ENCODE data around the gene PADI2. TPM values are rescaled to one million over a fixed set of nuclear protein-coding genes. Genes with fewer than 3 reads are reported as not detected.

Gene PADI2
- polyA plus RNA-seq, 1 donor (not counting 4 experiments of a cell fraction or from before 2014, with no cell fraction given), result 0.13 TPM

GRCh38 chr1:17032741-17033140, 86.5 kb downstream of the PADI2 start:
- no peak for DNase-seq (ENCODE audit: low read depth, low spot score)
- H3K27me3 ChIP-seq (ENCODE audit: control insufficient read depth, extremely low read depth, insufficient read depth, low read length), result no peaks in the 10 kb centered on the region
- peaks cover 16 to 24% of the 10 kb centered on the region in 2 experiments for H3K36me3 ChIP-seq (ENCODE audit: control insufficient read depth in 2 of 2, extremely low read depth in 1 of 2, insufficient read depth in 2 of 2, low read length in 2 of 2)
- no peak for FAIRE-seq
- no peak overlapping the region for H3K4me3 ChIP-seq (ENCODE audit: control insufficient read depth in 2 of 3, extremely low read depth in 1 of 3, insufficient read depth in 2 of 3, low read depth in 1 of 3, low read length in 3 of 3)
- H3K9me1 ChIP-seq (ENCODE audit: control insufficient read depth, extremely low read depth, insufficient read depth, low read length), result no peaks in the 10 kb centered on the region
- dilution Hi-C loops (cut with MboI; ENCODE audit: extremely low pct_ligation_motif_present, low sequenced_read_pairs), result no loop called here
- no peak overlapping the region for H3K9ac ChIP-seq (ENCODE audit: control insufficient read depth, extremely low read depth, insufficient read depth, low read length)
- H3K27ac ChIP-seq (ENCODE audit: control insufficient read depth, insufficient read depth, low read length), result no peak overlapping the region
- peaks cover 8% of the 10 kb centered on the region for H3K79me2 ChIP-seq (ENCODE audit: control insufficient read depth, insufficient read depth, low read length)
- H3K9me3 ChIP-seq (ENCODE audit: control insufficient read depth, low read depth, low read length), result no peaks in the 10 kb centered on the region
- H2AFZ ChIP-seq (ENCODE audit: control insufficient read depth, low read length), result no peak overlapping the region
- no peaks in the 10 kb centered on the region for H3K4me1 ChIP-seq (ENCODE audit: control insufficient read depth, extremely low read depth, insufficient read depth, low read length)
- TF ChIP-seq EZH2 (IDR thresholded peaks at IDR 0.05; ENCODE audit: low read length) (no peak), CTCF (optimal IDR thresholded peaks at IDR 0.05 in 1 of 3, IDR thresholded peaks at IDR 0.05 in 1 of 3, conservative IDR thresholded peaks at IDR 0.05 in 1 of 3; ENCODE audit: extremely low read depth in 1 of 3, insufficient read depth in 2 of 3, low read length in 3 of 3) (no peak)
- H4K20me1 ChIP-seq (ENCODE audit: control insufficient read depth, extremely low read depth, insufficient read depth, low read length), result no peaks in the 10 kb centered on the region
- H3K4me2 ChIP-seq (ENCODE audit: control insufficient read depth, extremely low read depth, insufficient read depth, low read depth, low read length), result no peak overlapping the region

DNA sequence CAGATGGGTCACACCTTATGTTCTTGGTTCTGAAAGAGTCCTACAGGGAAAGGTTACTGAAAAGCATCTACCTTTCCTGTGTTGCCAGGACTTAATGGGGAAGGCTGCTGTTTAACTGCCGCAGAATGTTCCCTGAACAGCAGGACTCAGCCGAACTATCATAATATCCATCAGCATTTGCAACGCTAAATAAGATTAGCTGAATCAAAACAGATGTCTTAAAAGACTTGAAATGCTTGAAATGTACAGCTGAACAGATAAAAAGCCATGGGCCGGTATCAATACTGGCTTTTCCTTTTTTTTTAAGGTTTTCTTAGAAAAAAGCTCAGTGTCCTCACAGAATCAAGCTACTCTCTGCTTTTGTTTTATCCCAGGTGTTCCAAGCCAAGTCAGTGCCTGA, 87.8 kb downstream of the PADI2 start:
- Histone ChIP-seq H3K9me3 (ENCODE audit: control insufficient read depth, low read depth, low read length) (no peaks in the 10 kb centered on the region), H2AFZ (ENCODE audit: control insufficient read depth, low read length) (no peak overlapping the region), H3K36me3 (ENCODE audit: control insufficient read depth in 2 of 2, extremely low read depth in 1 of 2, insufficient read depth in 2 of 2, low read length in 2 of 2) (peaks cover 27% of the 10 kb centered on the region in 2 experiments), H4K20me1 (ENCODE audit: control insufficient read depth, extremely low read depth, insufficient read depth, low read length) (no peaks in the 10 kb centered on the region), H3K4me2 (ENCODE audit: control insufficient read depth, extremely low read depth, insufficient read depth, low read depth, low read length) (no peak overlapping the region), H3K9me1 (ENCODE audit: control insufficient read depth, extremely low read depth, insufficient read depth, low read length) (no peaks in the 10 kb centered on the region), H3K27ac (ENCODE audit: control insufficient read depth, insufficient read depth, low read length) (no peak overlapping the region), H3K79me2 (ENCODE audit: control insufficient read depth, insufficient read depth, low read length) (peaks cover 6% of the 10 kb centered on the region), H3K4me3 (ENCODE audit: control insufficient read depth in 2 of 3, extremely low read depth in 1 of 3, insufficient read depth in 2 of 3, low read depth in 1 of 3, low read length in 3 of 3) (no peak overlapping the region), H3K27me3 (ENCODE audit: control insufficient read depth, extremely low read depth, insufficient read depth, low read length) (no peaks in the 10 kb centered on the region), H3K4me1 (ENCODE audit: control insufficient read depth, extremely low read depth, insufficient read depth, low read length) (no peaks in the 10 kb centered on the region), H3K9ac (ENCODE audit: control insufficient read depth, extremely low read depth, insufficient read depth, low read length) (no peak overlapping the region)
- DNase-seq (ENCODE audit: low read depth, low spot score) (no peak), FAIRE-seq (no peak)
- dilution Hi-C loops (cut with MboI; ENCODE audit: extremely low pct_ligation_motif_present, low sequenced_read_pairs), result no loop called here
- no peak for TF ChIP-seq CTCF (optimal IDR thresholded peaks at IDR 0.05 in 1 of 3, IDR thresholded peaks at IDR 0.05 in 1 of 3, conservative IDR thresholded peaks at IDR 0.05 in 1 of 3; ENCODE audit: extremely low read depth in 1 of 3, insufficient read depth in 2 of 3, low read length in 3 of 3)
- TF ChIP-seq EZH2 (IDR thresholded peaks at IDR 0.05; ENCODE audit: low read length), result no peak
